HG03460 (cell line): ENCODE results near the gene CCNY.

Source experiments
- ATAC-seq: cut with Tn5 transposase; IDR thresholded peaks from one replicate; pipeline ENCODE4 v1.9.1; 2021; ENCODE audit not compliant: unreplicated experiment

Gene CCNY

DNA sequence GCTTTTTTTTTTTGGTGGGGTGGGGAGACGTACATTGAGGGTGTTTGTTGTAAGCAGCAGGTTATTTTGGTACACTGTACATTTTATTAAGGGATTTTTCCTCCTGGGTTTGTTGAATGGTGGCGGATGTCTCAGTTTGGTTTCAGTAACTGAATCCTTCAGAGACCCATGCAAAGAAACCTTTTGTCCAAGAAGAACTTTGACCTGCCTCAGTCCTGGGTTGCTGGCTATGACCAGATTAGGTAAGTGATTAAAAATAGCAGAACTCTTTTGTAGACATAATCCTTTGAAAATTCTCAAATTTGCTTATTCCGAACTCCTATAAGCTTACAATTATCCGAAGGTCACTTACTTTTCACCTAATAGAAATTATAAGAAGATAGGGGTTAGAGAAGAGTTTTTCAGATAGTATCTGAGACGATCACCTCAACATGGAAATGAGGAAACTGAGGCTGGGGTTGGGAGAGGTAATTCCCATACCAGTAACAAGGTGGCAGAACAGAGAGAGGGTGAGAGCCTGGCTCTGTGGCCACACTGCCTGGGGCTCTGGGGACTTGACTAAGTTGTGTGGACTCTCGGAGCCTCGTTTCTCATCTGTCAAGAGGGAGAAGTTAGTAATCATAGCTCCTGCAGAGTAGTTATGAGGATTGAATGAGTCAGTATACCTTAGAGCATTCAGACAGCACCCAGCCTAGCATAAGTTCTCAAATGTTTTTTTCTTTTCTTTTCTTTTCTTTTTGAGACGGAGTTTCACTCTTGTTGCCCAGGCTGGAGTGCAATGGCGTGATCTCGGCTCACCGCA, 87.4 kb downstream of the CCNY start:
- no peak for ATAC-seq

GRCh38 chr10:35424680-35425285, 88.5 kb downstream of the CCNY start:
- ATAC-seq: no peak

- ATAC-seq: no peak
Observed at GRCh38 chr10:35425595-35425994, 89.3 kb downstream of the CCNY start.

GRCh38 chr10:35426657-35427056, 90.3 kb downstream of the CCNY start:
- no peak for ATAC-seq

DNA sequence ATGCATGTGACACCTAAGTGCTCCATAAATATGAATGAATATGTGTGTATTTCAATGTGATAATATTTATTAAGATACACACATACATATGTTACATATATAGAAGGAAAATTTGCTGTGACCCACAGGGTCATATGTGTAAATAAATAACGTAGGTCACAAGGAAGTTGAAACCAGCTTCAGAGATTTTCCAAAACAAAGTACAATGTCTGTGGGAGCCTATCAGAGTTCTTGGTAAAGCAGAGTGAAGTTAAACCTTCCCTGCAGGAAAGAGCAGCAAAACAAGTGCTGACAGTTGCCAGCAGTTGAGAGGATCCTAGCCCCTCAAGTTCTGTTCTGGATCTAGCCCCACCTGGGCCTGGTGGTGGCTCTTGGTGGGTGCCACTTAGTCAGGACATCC, 91.2 kb downstream of the CCNY start:
- no peak for ATAC-seq

DNA sequence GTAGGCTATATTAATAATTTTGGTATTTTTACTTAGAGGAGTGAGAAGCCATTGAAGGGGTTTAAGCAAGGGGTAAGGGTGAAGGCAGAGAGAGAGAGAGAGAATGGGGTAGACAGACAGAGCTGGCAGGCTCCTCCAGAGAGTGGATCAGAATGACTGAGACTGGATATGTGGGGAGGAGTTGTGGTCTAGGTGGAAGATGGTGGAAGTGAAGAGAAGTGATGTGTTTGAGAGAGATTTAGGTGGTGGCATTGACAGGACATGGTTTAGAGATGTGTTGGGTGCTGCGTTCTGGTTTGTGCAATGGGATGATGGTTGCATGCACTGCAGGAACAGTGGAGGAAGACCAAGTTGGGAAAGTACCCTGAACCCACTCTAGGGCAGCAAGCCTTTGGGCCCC, 92.2 kb downstream of the CCNY start:
- ATAC-seq: no peak

- ATAC-seq: no peak
Observed at GRCh38 chr10:35432781-35433338, 96.6 kb downstream of the CCNY start.

- ATAC-seq: no peak
Observed at GRCh38 chr10:35433851-35434426, 97.6 kb downstream of the CCNY start.

GRCh38 chr10:35434533-35434932, 98.2 kb downstream of the CCNY start:
- no peak for ATAC-seq

DNA sequence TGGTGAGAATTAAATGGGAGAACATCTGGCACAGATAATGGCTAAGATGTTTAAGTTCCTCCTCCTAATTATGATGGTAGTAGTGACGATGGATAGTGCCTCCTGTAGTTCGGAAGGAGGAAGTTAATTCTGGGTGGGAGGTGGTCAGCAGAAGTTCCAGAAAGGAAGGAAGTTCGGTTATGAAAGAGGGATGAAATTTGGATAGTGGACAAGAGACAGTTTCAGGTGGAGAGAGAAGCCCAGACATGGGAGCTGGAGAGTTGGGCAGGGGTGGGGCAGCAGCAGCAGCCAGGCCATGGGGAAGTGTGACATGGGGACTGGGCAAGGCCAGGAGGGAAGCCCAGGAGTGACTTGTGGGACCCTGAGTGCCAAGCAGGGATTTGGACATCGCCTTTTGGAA, 99.5 kb downstream of the CCNY start:
- no peak for ATAC-seq

GRCh38 chr10:35437829-35438228, 101.5 kb downstream of the CCNY start:
- no peak for ATAC-seq

DNA sequence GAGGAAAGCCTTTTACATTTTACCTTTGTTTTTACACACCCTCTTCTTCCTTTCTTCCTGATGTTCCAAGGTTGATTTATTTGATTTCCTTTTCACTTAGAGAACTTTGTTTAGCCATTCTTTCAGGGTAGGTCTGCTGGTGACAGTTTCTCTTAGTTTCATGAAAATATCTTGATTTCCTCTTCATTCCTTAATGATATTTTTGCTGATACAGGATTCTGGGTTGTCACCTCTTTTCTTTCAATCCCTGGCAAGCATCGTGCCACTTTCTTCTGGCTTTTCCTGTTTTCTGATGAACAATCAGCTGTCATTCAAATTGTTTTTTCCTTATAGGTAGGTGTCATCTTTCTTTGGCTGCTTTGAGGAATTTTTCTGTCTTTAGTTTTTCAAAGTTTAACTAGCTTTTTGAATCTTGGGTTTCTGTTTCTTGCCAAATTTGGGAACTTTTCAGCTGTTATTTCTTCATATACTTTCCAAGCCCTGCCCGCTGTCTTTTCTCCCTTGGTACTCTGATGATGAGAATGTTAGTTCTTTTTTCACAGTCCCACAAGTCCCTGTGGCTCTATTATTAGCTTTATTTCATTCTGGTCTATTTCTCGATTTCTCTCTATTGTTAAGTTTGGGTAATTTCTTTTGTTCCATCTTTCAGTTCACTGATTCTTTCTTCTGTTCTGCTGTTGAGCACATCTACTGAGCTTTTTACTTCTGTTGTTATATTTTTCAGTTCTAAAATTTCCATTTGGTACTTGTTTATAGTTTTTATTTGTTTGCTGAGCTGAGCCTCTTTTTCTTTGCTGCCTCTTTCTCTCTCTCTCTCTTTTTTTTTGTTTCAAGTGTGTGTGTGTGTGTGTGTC, 102.6 kb downstream of the CCNY start:
- no peak for ATAC-seq

DNA sequence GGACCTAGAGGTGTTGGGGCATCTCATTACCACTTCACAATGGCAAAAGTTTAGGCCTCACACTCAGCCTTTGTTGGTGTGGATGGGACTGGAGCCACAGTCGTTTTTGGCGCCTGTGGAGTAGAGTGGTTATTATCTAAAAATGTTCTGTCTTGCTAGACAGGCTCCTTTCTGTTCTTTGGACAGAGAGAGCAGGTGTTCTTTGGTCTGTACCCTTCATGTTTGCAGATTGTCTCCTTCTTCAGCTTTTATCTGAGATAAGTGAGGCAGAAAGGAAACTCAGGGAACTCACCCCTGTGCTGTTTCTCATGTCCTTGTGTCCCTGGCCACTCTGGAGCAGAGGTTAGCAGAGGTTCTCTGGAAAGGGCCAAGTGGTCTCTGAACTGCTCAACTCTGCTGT, 103.7 kb downstream of the CCNY start:
- ATAC-seq: no peak

GRCh38 chr10:35442028-35442427, 105.7 kb downstream of the CCNY start:
- no peak for ATAC-seq

- ATAC-seq: no peak
Observed at GRCh38 chr10:35442592-35442991, 106.3 kb downstream of the CCNY start.

GRCh38 chr10:35443858-35444257, 107.5 kb downstream of the CCNY start:
- no peak for ATAC-seq

- no peak for ATAC-seq
Observed at GRCh38 chr10:35445150-35445884, 109.0 kb downstream of the CCNY start.

- ATAC-seq: no peak
Observed at GRCh38 chr10:35446439-35446838, 110.1 kb downstream of the CCNY start.

DNA sequence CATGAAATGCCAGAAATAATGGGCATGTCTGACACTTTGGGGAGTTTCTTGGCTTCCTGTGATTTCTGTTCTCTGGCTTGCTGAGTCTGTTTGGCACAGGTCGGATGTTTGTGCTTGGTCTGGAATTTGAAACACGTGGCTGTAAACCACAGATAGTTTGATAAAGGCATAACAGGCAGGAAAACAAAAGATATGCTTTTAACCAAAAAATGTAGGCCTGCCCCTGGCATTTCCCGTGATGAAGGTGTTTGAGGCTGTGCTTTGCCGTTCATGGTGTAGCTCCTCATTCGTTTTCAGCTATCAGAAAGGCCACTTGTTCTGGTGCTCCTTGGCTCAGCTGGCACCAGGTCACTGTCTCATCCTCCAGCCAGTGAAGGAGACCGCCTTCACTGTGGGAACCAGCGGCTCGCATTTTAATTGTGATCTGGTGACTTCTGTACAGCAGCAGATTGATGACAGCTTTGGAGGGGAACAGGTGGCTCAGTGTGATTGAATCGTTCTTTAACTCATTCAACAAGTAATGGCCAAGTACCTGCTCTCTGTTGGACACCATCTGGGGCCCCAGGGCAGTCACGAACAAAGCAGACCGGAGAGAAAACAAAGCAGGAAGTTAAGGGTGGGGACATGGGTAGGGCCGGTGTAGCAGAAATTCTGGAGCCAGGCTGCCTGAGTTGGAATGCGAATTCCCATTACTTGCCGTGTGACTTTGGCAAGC, 111.5 kb downstream of the CCNY start:
- no peak for ATAC-seq
